IMR-90 (cell line): ENCODE data around the gene DHX15. TPM values are rescaled to one million over a fixed set of nuclear protein-coding genes. Genes with fewer than 3 reads are reported as not detected.

Experiments used
- ATAC-seq: fragments of 200-7000 bp; cut with Tn5 transposase; 2 replicates; pipeline ENCODE4 v1.9.1; 2020; ENCODE audit warnings: low read depth, mild to moderate bottlenecking, moderate library complexity
- BruUV-seq: library from RNA; stranded (reverse); fragments of 400-500 nt; replicated peaks from 2 replicates; lab custom pipeline; 2021; lab: Mats Ljungman, UMichigan
- CTCF ChIA-PET: fragments of 300-600 bp; formaldehyde crosslinking; extraction: SDS; loops from one replicate; lab custom pipeline; 2021; ENCODE audit warnings: antibody characterized with exemption; lab: Yijun Ruan, JAX
- POLR2A ChIA-PET: fragments of 300-600 bp; sonication (Branson Sonifier 250); formaldehyde crosslinking; loops from one replicate; lab custom pipeline; 2022; ENCODE audit warnings: antibody characterized with exemption; ENCODE audit not compliant: unreplicated experiment; lab: Charles Lee
- DNase-seq: peaks from one replicate; pipeline ENCODE4 v3.0.0; 2013
- H2AFZ ChIP-seq: replicated peaks from 2 replicates; pipeline ENCODE3; 2013; ENCODE audit warnings: low read length, mild to moderate bottlenecking; ENCODE audit not compliant: poor library complexity
- H2AK5ac ChIP-seq: 2 replicates; pipeline ENCODE4 v1.6.1; 2013; ENCODE audit warnings: low read depth, low read length, inconsistent platforms
- H2AK9ac ChIP-seq: replicated peaks from 2 replicates; pipeline ENCODE3; 2013; ENCODE audit warnings: mild to moderate bottlenecking, low read depth, low read length, moderate library complexity; ENCODE audit not compliant: poor library complexity
- H2BK120ac ChIP-seq: 2 replicates; pipeline ENCODE4 v1.6.1; 2013; ENCODE audit warnings: low read depth, low read length, inconsistent platforms
- H2BK15ac ChIP-seq: 3 replicates; pipeline ENCODE4 v1.6.1; 2013; ENCODE audit warnings: low read depth, low read length, inconsistent platforms
- H2BK20ac ChIP-seq: 2 replicates; pipeline ENCODE4 v1.6.1; 2013; ENCODE audit warnings: low read depth, mild to moderate bottlenecking, inconsistent platforms, low read length, moderate library complexity
- H2BK5ac ChIP-seq: 2 replicates; pipeline ENCODE4 v1.6.1; 2013; ENCODE audit warnings: mild to moderate bottlenecking, low read depth, low read length, inconsistent platforms; ENCODE audit not compliant: poor library complexity, severe bottlenecking
- H3K14ac ChIP-seq: replicated peaks from 2 replicates; pipeline ENCODE4 v1.6.1; 2013; ENCODE audit warnings: low read depth, low read length, inconsistent platforms
- H3K18ac ChIP-seq: 2 replicates; pipeline ENCODE4 v1.6.1; 2013; ENCODE audit warnings: low read depth, low read length, control low read depth
- H3K23ac ChIP-seq: 2 replicates; pipeline ENCODE4 v1.6.1; 2013; ENCODE audit warnings: low read depth, low read length, inconsistent platforms
- H3K27ac ChIP-seq: 2 replicates; pipeline ENCODE4 v1.5.1; 2013; ENCODE audit warnings: mild to moderate bottlenecking, control low read depth, low read length; ENCODE audit not compliant: insufficient read depth
- H3K27me3 ChIP-seq: 2 replicates; pipeline ENCODE4 v1.6.1; 2013; ENCODE audit warnings: low read length; ENCODE audit not compliant: control insufficient read depth, insufficient read depth
- H3K36me3 ChIP-seq: 2 replicates; pipeline ENCODE4 v1.6.1; 2013; ENCODE audit warnings: low read length, mixed read lengths; ENCODE audit not compliant: control insufficient read depth, insufficient read depth
- H3K4ac ChIP-seq: 2 replicates; pipeline ENCODE4 v1.6.1; 2013; ENCODE audit warnings: low read depth, low read length, inconsistent platforms
- H3K4me1 ChIP-seq: 2 replicates; pipeline ENCODE4 v1.6.1; 2013; ENCODE audit warnings: low read length, mixed read lengths; ENCODE audit not compliant: control insufficient read depth, insufficient read depth
- H3K4me2 ChIP-seq: 2 replicates; pipeline ENCODE4 v1.6.1; 2013; ENCODE audit warnings: low read depth, mild to moderate bottlenecking, control low read depth, low read length, moderate library complexity
- H3K4me3 ChIP-seq: 2 replicates; pipeline ENCODE4 v1.5.1; 2013; ENCODE audit warnings: low read depth, mild to moderate bottlenecking, control low read depth, low read length, moderate library complexity; ENCODE audit not compliant: insufficient read depth
- H3K56ac ChIP-seq: 2 replicates; pipeline ENCODE4 v1.6.1; 2013; ENCODE audit warnings: low read length, inconsistent platforms; ENCODE audit not compliant: insufficient read depth; ENCODE audit errors: extremely low read depth
- H3K79me1 ChIP-seq, 2 experiments: 2 replicates each; pipeline ENCODE4 v1.6.1; 2013; ENCODE audit warnings: low read length in 2 of 2, inconsistent platforms in 1 of 2, low read depth in 1 of 2
- H3K9ac ChIP-seq: 2 replicates; pipeline ENCODE4 v1.6.1; 2013; ENCODE audit warnings: low read depth, low read length, control low read depth
- H3K9me1 ChIP-seq: 2 replicates; pipeline ENCODE4 v1.6.1; 2013; ENCODE audit warnings: low read length, inconsistent platforms; ENCODE audit not compliant: insufficient read depth
- H3K9me3 ChIP-seq: 2 replicates; pipeline ENCODE4 v1.6.1; 2013; ENCODE audit warnings: low read length; ENCODE audit not compliant: control insufficient read depth, insufficient read depth
- H4K20me1 ChIP-seq: 2 replicates; pipeline ENCODE4 v1.6.1; 2013; ENCODE audit warnings: low read length, inconsistent platforms; ENCODE audit not compliant: insufficient read depth
- H4K5ac ChIP-seq: 2 replicates; pipeline ENCODE4 v1.6.1; 2013; ENCODE audit warnings: mild to moderate bottlenecking, low read depth, low read length, control low read depth
- H4K8ac ChIP-seq, 2 experiments: 2 replicates each; pipeline ENCODE4 v1.6.1; 2013; ENCODE audit warnings: low read depth in 2 of 2, low read length in 2 of 2, control low read depth in 1 of 2, inconsistent platforms in 1 of 2
- H4K91ac ChIP-seq: 2 replicates; pipeline ENCODE4 v1.6.1; 2013; ENCODE audit warnings: low read depth, low read length, inconsistent platforms; ENCODE audit not compliant: insufficient read depth
- BHLHE40 ChIP-seq: fragments of 150-350 bp; IDR thresholded peaks from 2 replicates; pipeline ENCODE4 v1.6.1; 2016; ENCODE audit warnings: mild to moderate bottlenecking, low read depth, low read length
- CEBPB ChIP-seq: IDR thresholded peaks from 2 replicates; pipeline ENCODE4 v1.6.1; 2012; ENCODE audit warnings: low read depth, low read length, improper control_type of control experiment
- FOS ChIP-seq: fragments of 150-350 bp; IDR thresholded peaks from 2 replicates; pipeline ENCODE4 v1.6.1; 2016; ENCODE audit warnings: low read depth, low read length
- MAFK ChIP-seq: IDR thresholded peaks from 2 replicates; pipeline ENCODE4 v1.6.1; 2012; ENCODE audit warnings: low read depth, low read length, improper control_type of control experiment
- MAZ ChIP-seq: IDR thresholded peaks from 2 replicates; pipeline ENCODE4 v1.6.1; 2012; ENCODE audit warnings: low read depth, mild to moderate bottlenecking, low read length, improper control_type of control experiment, moderate library complexity, borderline replicate concordance
- MXI1 ChIP-seq: IDR thresholded peaks from 2 replicates; pipeline ENCODE4 v1.6.1; 2012; ENCODE audit warnings: low read depth, mild to moderate bottlenecking, low read length, moderate library complexity, borderline replicate concordance
- NFE2L2 ChIP-seq: fragments of 150-350 bp; IDR thresholded peaks from 2 replicates; pipeline ENCODE4 v1.6.1; 2016; ENCODE audit warnings: low read depth, mild to moderate bottlenecking, low read length
- POLR2A ChIP-seq: IDR thresholded peaks from 2 replicates; pipeline ENCODE4 v1.6.1; 2012; ENCODE audit warnings: mild to moderate bottlenecking, low read depth, low read length
- RAD21 ChIP-seq: IDR thresholded peaks from 2 replicates; pipeline ENCODE4 v1.6.1; 2012; ENCODE audit warnings: low read length, improper control_type of control experiment
- RFX5 ChIP-seq: IDR thresholded peaks from 2 replicates; pipeline ENCODE4 v1.8.0; 2012; ENCODE audit warnings: low read depth, mild to moderate bottlenecking, low read length, moderate library complexity
- SMC3 ChIP-seq: fragments of 150-350 bp; IDR thresholded peaks from 2 replicates; pipeline ENCODE4 v1.6.1; 2016; ENCODE audit warnings: low read depth, mild to moderate bottlenecking, antibody characterized with exemption, low read length, moderate library complexity
- WGBS, 2 experiments: methylation state at CpG; one replicate each; pipeline versions ENCODE4 v1.1.5 to v1.1.7; 2013; ENCODE audit warnings: missing lambda C conversion rate in 2 of 2; ENCODE audit not compliant: insufficient read length in 1 of 2; ENCODE audit errors: extremely low coverage in 2 of 2; 5-methylcytosine and 5-hydroxymethylcytosine counted together
- dilution Hi-C: fragments of 300-500 bp; cut with HindIII; formaldehyde crosslinking; loops from one replicate; pipeline ENCODE4 v1.14.3; 2018; ENCODE audit warnings: low sequenced_read_pairs; ENCODE audit not compliant: unreplicated experiment
- in situ Hi-C: fragments of 300-500 bp; cut with MboI; formaldehyde crosslinking; loops from 3 replicates; pipeline ENCODE4 v1.14.3; 2019; ENCODE audit warnings: low sequenced_read_pairs, inconsistent platforms, mixed read lengths
- intact Hi-C: fragments of 100-400 bp; cut with micrococcal nuclease; formaldehyde crosslinking; loops from 2 replicates; pipeline ENCODE4 v1.10.0; 2022
- polyA plus RNA-seq, 3 experiments: library from polyadenylated mRNA; depleted of rRNA; stranded (reverse); fragments of >200 nt; gene quantifications; 2 replicates each; pipeline ENCODE4 v1.2.3, GENCODE V29; 2012; ENCODE audit warnings: low replicate concordance in 1 of 3
- total RNA-seq: library from RNA; depleted of rRNA; stranded (reverse); fragments of >200 nt; gene quantifications from 2 replicates; pipeline ENCODE4 v1.2.3, GENCODE V29; 2012
- TF ChIP-seq, protein P1 (sequence below): conservative IDR thresholded peaks from 2 replicates; pipeline ENCODE4 v1.5.1; 2012; ENCODE audit warnings: mild to moderate bottlenecking, low read depth, low read length, improper control_type of control experiment

DHX15 gene
- total and polyA plus RNA-seq, 2 of the 4 experiments (the other 2 are of a cell fraction): 97.9 to 172 TPM

DNA sequence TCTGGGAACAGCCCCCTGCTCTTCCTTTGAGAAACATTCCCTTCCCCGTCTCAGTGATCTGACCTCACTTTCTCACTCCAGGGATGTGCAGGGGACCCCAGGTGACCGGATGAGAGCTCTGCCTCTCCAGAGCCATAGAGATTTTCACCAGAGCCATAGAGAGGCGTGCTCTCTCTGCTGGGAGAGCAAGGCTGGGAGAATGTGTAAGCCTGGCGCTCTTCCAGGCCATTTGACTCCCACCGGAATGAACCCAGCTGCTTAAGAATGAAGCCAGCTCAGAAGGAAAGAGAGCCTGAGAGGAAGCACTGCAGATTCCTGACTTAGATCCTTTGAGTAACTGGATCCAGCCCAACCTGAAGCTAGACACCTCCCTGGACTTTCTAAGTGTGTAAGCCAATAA lies 106.4 kb downstream of the DHX15 start:
- no peak overlapping the region for H4K5ac ChIP-seq
- H3K9ac ChIP-seq: no peak overlapping the region
- H2AFZ ChIP-seq: peak overlapping the region; percentile 9
- no peaks in the 10 kb centered on the region for H3K36me3 ChIP-seq
- H3K9me3 ChIP-seq: no peaks in the 10 kb centered on the region
- 0 out of 2 replicates have a peak overlapping the region, but pooled peaks have one; percentile 55 for H3K23ac ChIP-seq
- no peak overlapping the region for H2BK5ac ChIP-seq
- dilution Hi-C loops (no loop called here), in situ Hi-C loops (loop anchor here (25.0 kb wide), 1 partner anchor 209 kb away; no protein-coding TSS in a partner anchor), intact Hi-C loops (loop anchor here (10.0 kb wide), 2 partner anchors 207 to 317 kb away; partner anchors contain the start of gene SOD3)
- no peak overlapping the region for H2BK15ac ChIP-seq
- H2AK9ac ChIP-seq: no peak overlapping the region
- no peak for TF ChIP-seq SMC3
- TF ChIP-seq CEBPB: no peak
- no peak for TF ChIP-seq BHLHE40
- no peak for TF ChIP-seq POLR2A
- TF ChIP-seq FOS: no peak
- no peak for TF ChIP-seq MAFK
- TF ChIP-seq NFE2L2: no peak
- no peak for TF ChIP-seq MXI1
- no peak for TF ChIP-seq RAD21
- no peak for TF ChIP-seq MAZ
- no peak for TF ChIP-seq RFX5
- TF ChIP-seq, protein P1, sequence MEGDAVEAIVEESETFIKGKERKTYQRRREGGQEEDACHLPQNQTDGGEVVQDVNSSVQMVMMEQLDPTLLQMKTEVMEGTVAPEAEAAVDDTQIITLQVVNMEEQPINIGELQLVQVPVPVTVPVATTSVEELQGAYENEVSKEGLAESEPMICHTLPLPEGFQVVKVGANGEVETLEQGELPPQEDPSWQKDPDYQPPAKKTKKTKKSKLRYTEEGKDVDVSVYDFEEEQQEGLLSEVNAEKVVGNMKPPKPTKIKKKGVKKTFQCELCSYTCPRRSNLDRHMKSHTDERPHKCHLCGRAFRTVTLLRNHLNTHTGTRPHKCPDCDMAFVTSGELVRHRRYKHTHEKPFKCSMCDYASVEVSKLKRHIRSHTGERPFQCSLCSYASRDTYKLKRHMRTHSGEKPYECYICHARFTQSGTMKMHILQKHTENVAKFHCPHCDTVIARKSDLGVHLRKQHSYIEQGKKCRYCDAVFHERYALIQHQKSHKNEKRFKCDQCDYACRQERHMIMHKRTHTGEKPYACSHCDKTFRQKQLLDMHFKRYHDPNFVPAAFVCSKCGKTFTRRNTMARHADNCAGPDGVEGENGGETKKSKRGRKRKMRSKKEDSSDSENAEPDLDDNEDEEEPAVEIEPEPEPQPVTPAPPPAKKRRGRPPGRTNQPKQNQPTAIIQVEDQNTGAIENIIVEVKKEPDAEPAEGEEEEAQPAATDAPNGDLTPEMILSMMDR: no peak
- no peak overlapping the region for H3K56ac ChIP-seq
- no peak overlapping the region for H3K4me3 ChIP-seq
- H2AK5ac ChIP-seq: no peak overlapping the region
- H3K27me3 ChIP-seq: peaks cover 11% of the 10 kb centered on the region
- no peak overlapping the region for H4K8ac ChIP-seq
- 0% methylated on average over 1 of the region's 5 CpGs; no CpG with 5 or more reads in 1 of the 2 experiments for WGBS, 2 experiments
- H2BK20ac ChIP-seq: no peak overlapping the region
- no peaks in the 10 kb centered on the region; the same call in 1 of the 2 replicates for H3K4me1 ChIP-seq
- no peak overlapping the region; the same call in 1 of the 2 replicates for H3K4me2 ChIP-seq
- no peak overlapping the region for H3K4ac ChIP-seq
- no peaks in the 10 kb centered on the region for H3K79me1 ChIP-seq
- H3K27ac ChIP-seq: no peak overlapping the region
- ChIA-PET CTCF (interaction anchor here (0.6 kb wide), 1 partner anchor 134 kb away, joined by 3 read pairs; no protein-coding TSS in a partner anchor), POLR2A (no interaction called here)
- no peak overlapping the region for H2BK120ac ChIP-seq
- ATAC-seq (peak; percentile 76), DNase-seq (peak; percentile 89)
- H4K91ac ChIP-seq: no peak overlapping the region
- no TSS peak for BruUV-seq
- H3K9me1 ChIP-seq: no peaks in the 10 kb centered on the region
- H4K20me1 ChIP-seq: no peaks in the 10 kb centered on the region
- no peak overlapping the region for H3K18ac ChIP-seq
- H3K14ac ChIP-seq: no peak overlapping the region
